ENCODE results near the gene ASPDH. TPM values are rescaled to one million over a fixed set of nuclear protein-coding genes. Genes with fewer than 3 reads are reported as not detected.

ASPDH gene
- total RNA-seq (2014; rRNA removed; shearing (Covaris generic)): not detected in 2 replicates
- polyA plus RNA-seq (2016; fragmentation: Nextera tagmentation; extraction: Ambion mirVana): not detected in 2 replicates

- H3K27ac ChIP-seq: no peak within 1 kb of the TSS
- H3F3A ChIP-seq (ENCODE audit: insufficient read depth): no peaks in the 10 kb centered on the region
- H3K4me2 ChIP-seq (ENCODE audit: unreplicated experiment): no peak within 1 kb of the TSS
- in situ Hi-C loops (cut with MboI): no loop called here
- peaks cover 10% of the 10 kb centered on the region; the same call in 1 of the 2 replicates for H3K79me2 ChIP-seq (ENCODE audit: insufficient read depth)
- H4K20me1 ChIP-seq (ENCODE audit: insufficient read depth): no peaks in the 10 kb centered on the region
- TF ChIP-seq EZH2 (IDR thresholded peaks at IDR 0.05; ENCODE audit: insufficient read depth, poor library complexity, severe bottlenecking): no peak
- no peak for TF ChIP-seq EZH2phosphoT487 (IDR thresholded peaks at IDR 0.05; ENCODE audit: insufficient read depth, low read depth)
- DNase-seq: no peak
- H3K9ac ChIP-seq: no peak within 1 kb of the TSS
- H2AFZ ChIP-seq: no peak within 1 kb of the TSS
- no peaks in the 10 kb centered on the region for H3K9me2 ChIP-seq (ENCODE audit: insufficient read depth)
- H3K4me1 ChIP-seq (ENCODE audit: insufficient read depth): no peaks in the 10 kb centered on the region
- no peaks in the 10 kb centered on the region for H3K9me3 ChIP-seq (ENCODE audit: low read depth)
- no peaks in the 10 kb centered on the region for H3K36me3 ChIP-seq (ENCODE audit: low read depth)
- H3K27me3 ChIP-seq (replicated peaks; ENCODE audit: insufficient read depth): no peaks in the 10 kb centered on the region
- WGBS, 2 experiments (ENCODE audit: low coverage in 1 of 2, low lambda C conversion rate in 2 of 2, missing lambda C conversion rate in 2 of 2): 26 to 40% methylated on average over 17 to 19 of the region's 22 CpGs
- no peak within 1 kb of the TSS for H3K4me3 ChIP-seq
Observed at GRCh38 chr19:50513746-50514345, at the start of gene ASPDH. Gene ASPDH (minus strand): TSS chr19:50513913. CDS start chr19:50513823, 90 bp downstream.

DNA sequence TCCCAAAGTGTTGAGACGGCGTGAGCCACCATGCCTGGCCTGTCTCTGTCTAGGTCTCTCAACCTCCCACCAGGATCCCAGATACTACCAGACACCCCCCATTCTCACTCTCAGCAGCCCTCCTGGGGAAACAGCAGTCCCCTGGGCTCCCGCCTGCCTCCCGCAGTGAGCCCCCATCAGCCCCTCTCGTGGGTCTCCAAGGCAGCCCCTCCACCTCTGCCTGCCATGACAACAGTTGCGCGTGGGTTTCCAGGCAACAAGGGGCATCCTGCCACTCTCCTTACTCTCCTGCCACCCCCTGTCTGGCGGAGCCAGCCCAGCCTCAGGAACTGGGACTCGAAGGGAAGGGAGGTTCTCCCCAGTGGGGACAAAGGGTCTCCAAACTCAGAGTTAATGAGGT, 49.3 kb upstream of the ASPDH start:
- 51% methylated on average over 7 to 9 of the region's 9 CpGs for WGBS, 2 experiments (ENCODE audit: low coverage in 1 of 2, low lambda C conversion rate in 2 of 2, missing lambda C conversion rate in 2 of 2)

GRCh38 chr19:50562329-50562728, 48.6 kb upstream of the ASPDH start:
- WGBS, 2 experiments (ENCODE audit: low coverage in 1 of 2, low lambda C conversion rate in 2 of 2, missing lambda C conversion rate in 2 of 2): 27 to 32% methylated on average over 4 of the region's 4 CpGs

More for the DNA sequence above, 49.3 kb upstream of the ASPDH start:
- H3K4me3 ChIP-seq: no peak overlapping the region
- TF ChIP-seq EZH2 (IDR thresholded peaks at IDR 0.05; ENCODE audit: insufficient read depth, poor library complexity, severe bottlenecking) (no peak), EZH2phosphoT487 (IDR thresholded peaks at IDR 0.05; ENCODE audit: insufficient read depth, low read depth) (no peak)
- H3K36me3 ChIP-seq (ENCODE audit: low read depth): no peaks in the 10 kb centered on the region
- in situ Hi-C loops (cut with MboI): no loop called here
- no peak overlapping the region for H3K4me2 ChIP-seq (ENCODE audit: unreplicated experiment)
- H3K4me1 ChIP-seq (ENCODE audit: insufficient read depth): no peaks in the 10 kb centered on the region
- no peaks in the 10 kb centered on the region for H3K9me3 ChIP-seq (ENCODE audit: low read depth)
- H4K20me1 ChIP-seq (ENCODE audit: insufficient read depth): no peaks in the 10 kb centered on the region
- no peak overlapping the region for H3K27ac ChIP-seq
- no peak for DNase-seq
- H3F3A ChIP-seq (ENCODE audit: insufficient read depth): no peaks in the 10 kb centered on the region
- H3K9me2 ChIP-seq (ENCODE audit: insufficient read depth): no peaks in the 10 kb centered on the region
- no peaks in the 10 kb centered on the region for H3K79me2 ChIP-seq (ENCODE audit: insufficient read depth)
- H3K27me3 ChIP-seq (replicated peaks; ENCODE audit: insufficient read depth): peaks cover 44% of the 10 kb centered on the region
- no peak overlapping the region for H3K9ac ChIP-seq
- H2AFZ ChIP-seq: no peak overlapping the region

DNA sequence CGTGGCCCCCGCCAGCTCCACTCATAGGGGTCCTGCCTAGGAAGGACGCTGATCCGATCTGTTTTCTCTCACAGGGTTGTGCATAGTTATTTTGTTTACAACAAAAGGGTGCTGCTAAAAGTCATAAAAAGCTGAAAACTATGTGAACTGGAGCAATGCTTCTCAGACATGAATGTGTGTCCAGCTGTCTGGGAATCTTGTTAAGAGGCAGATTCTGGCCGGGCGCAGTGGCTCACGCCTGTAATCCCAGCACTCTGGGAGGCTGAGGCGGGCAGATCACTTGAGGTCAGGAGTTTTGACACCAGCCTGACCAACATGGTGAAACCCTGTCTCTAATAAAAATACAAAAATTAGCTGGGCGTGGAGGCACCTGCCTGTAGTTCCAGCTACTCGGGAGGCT, 45.9 kb upstream of the ASPDH start:
- TF ChIP-seq EZH2phosphoT487 (IDR thresholded peaks at IDR 0.05; ENCODE audit: insufficient read depth, low read depth) (no peak), EZH2 (IDR thresholded peaks at IDR 0.05; ENCODE audit: insufficient read depth, poor library complexity, severe bottlenecking) (no peak)
- no peaks in the 10 kb centered on the region for H3F3A ChIP-seq (ENCODE audit: insufficient read depth)
- H3K4me1 ChIP-seq (ENCODE audit: insufficient read depth): no peaks in the 10 kb centered on the region
- H4K20me1 ChIP-seq (ENCODE audit: insufficient read depth): no peaks in the 10 kb centered on the region
- H3K4me2 ChIP-seq (ENCODE audit: unreplicated experiment): no peak overlapping the region
- no peak overlapping the region for H2AFZ ChIP-seq
- H3K79me2 ChIP-seq (ENCODE audit: insufficient read depth): no peaks in the 10 kb centered on the region
- H3K9me3 ChIP-seq (ENCODE audit: low read depth): no peaks in the 10 kb centered on the region
- peaks cover 34% of the 10 kb centered on the region for H3K27me3 ChIP-seq (replicated peaks; ENCODE audit: insufficient read depth)
- H3K4me3 ChIP-seq: no peak overlapping the region
- WGBS, 2 experiments (ENCODE audit: low coverage in 1 of 2, low lambda C conversion rate in 2 of 2, missing lambda C conversion rate in 2 of 2): 34 to 38% methylated on average over 10 of the region's 10 CpGs
- H3K27ac ChIP-seq: no peak overlapping the region
- no peaks in the 10 kb centered on the region for H3K9me2 ChIP-seq (ENCODE audit: insufficient read depth)
- no peak overlapping the region for H3K9ac ChIP-seq
- DNase-seq: no peak
- no peaks in the 10 kb centered on the region for H3K36me3 ChIP-seq (ENCODE audit: low read depth)
- in situ Hi-C loops (cut with MboI): no loop called here

More at GRCh38 chr19:50562329-50562728, 48.6 kb upstream of the ASPDH start:
- in situ Hi-C loops (cut with MboI): no loop called here
- Histone ChIP-seq H3K9ac (no peak overlapping the region), H3K4me2 (ENCODE audit: unreplicated experiment) (no peak overlapping the region), H3K27ac (no peak overlapping the region), H3K36me3 (ENCODE audit: low read depth) (no peaks in the 10 kb centered on the region), H3F3A (ENCODE audit: insufficient read depth) (no peaks in the 10 kb centered on the region), H3K9me3 (ENCODE audit: low read depth) (no peaks in the 10 kb centered on the region), H4K20me1 (ENCODE audit: insufficient read depth) (no peaks in the 10 kb centered on the region), H3K4me1 (ENCODE audit: insufficient read depth) (no peaks in the 10 kb centered on the region), H3K27me3 (replicated peaks; ENCODE audit: insufficient read depth) (peaks cover 51% of the 10 kb centered on the region), H3K9me2 (ENCODE audit: insufficient read depth) (no peaks in the 10 kb centered on the region), H3K4me3 (no peak overlapping the region), H2AFZ (no peak overlapping the region), H3K79me2 (ENCODE audit: insufficient read depth) (no peaks in the 10 kb centered on the region)
- TF ChIP-seq EZH2phosphoT487 (IDR thresholded peaks at IDR 0.05; ENCODE audit: insufficient read depth, low read depth): no peak
- TF ChIP-seq EZH2 (IDR thresholded peaks at IDR 0.05; ENCODE audit: insufficient read depth, poor library complexity, severe bottlenecking): no peak
- no peak for DNase-seq

Measured in GM23248 (cell line).